GM21390 (cell line): Measurements from ENCODE around the gene RNASEH2A.
"Not testable (repeated sequence)": the region's sequence is repeated elsewhere in the genome, so short reads cannot be mapped to it uniquely, and the experiment has no call there.

Source experiments
- ATAC-seq: cut with Tn5 transposase; IDR thresholded peaks from one replicate; pipeline ENCODE4 v1.9.1; 2021; ENCODE audit not compliant: unreplicated experiment

RNASEH2A gene

DNA sequence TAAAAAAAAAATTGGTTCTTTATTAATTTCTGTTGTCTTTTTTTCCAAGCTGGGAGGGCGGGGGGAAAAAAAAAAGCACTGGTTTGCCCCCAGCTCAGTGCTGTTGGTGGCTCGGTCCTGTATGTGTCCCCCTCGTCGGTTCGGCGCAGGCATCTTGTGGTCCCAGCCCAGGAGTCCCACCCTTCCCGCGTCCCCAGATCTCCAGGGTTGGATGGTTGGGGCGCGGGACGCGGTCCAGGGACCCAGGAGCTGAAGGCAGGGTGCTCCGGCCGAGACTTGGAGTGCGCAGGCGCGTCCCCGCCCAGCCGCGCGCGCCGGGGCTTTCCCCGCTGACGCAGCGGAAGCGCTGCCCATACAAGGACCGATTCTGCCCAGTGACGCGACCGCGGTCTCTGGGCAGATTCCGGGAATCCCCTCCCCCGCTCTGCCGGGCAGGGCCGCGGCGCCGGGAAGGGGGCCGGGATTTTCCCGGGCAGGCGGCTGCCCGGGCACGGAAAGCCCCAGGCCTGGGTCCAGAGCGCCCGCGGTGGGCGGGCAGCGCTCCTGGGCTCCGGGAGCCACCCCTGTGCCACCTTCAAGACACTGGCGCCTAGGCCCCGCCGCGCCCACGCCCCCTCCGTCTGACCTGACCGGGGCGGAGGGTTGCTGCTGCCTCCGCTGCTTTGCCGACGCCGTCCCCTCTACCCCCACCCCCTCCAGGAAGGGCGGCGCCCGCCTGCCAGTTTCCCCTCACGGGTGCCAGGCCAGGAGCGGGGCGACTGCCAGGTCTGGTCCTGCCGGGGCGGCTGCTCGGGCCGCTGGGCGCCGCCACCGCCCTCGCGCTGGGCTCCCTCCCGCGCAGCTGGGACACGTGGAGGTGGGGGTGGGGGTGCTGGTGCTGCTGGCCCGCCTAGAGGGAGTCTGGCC is 12.8 kb upstream of the RNASEH2A start:
- peak; percentile 28 for ATAC-seq

DNA sequence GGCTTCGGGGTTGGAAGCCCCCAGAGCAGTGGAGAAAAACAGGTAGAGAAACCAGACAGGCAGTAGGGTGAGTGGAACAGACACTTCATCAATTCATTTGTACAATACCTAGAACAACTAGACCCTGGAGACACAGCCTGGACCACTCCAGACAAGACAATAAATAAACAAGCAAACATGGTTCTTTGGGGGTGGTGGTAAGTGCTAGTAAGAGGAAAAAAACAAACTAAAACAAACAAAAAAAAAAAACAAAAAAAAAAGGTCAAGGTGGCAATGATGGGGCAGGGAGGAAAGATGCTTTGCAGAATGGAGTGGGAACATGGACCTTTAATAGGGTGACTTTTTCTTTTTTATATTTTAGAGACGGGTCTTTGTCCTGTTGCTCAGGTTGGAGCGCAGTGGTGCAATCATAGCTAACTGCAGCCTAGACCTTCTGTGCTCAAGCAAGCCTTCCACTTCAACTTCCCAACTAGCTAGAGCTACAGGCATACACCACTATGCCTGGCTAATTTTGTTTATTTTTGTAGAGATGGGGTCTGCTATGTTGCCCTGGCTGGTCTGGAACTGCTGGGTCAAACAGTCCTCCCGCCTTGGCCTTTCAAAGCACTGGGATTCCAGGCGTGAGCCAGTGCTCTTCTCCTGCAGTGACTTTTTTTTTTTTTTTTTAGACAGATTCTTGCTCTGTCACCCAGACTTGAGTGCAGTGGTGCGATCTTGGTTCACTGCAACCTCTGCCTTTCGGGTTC is 12.0 kb upstream of the RNASEH2A start:
- no peak for ATAC-seq

DNA sequence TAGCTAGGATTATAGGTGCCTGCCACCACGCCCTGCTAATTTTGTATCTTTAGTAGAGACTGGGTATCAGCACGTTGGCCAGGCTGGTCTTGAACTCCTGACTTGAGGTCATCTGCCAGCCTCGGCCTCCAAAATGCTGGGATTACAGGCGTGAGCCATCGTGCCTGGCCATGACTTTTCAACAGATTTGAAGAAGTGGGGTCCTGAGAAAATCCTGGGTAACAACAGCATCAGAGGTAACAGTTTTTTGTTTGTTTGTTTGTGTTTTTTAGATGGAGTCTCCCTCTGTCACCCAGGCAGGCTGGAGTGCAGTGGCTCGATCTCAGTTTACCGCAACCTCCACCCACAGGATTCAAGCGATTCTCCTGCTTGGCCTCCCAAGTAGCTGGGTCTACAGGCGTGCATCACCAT is 11.4 kb upstream of the RNASEH2A start:
- ATAC-seq, result no peak

DNA sequence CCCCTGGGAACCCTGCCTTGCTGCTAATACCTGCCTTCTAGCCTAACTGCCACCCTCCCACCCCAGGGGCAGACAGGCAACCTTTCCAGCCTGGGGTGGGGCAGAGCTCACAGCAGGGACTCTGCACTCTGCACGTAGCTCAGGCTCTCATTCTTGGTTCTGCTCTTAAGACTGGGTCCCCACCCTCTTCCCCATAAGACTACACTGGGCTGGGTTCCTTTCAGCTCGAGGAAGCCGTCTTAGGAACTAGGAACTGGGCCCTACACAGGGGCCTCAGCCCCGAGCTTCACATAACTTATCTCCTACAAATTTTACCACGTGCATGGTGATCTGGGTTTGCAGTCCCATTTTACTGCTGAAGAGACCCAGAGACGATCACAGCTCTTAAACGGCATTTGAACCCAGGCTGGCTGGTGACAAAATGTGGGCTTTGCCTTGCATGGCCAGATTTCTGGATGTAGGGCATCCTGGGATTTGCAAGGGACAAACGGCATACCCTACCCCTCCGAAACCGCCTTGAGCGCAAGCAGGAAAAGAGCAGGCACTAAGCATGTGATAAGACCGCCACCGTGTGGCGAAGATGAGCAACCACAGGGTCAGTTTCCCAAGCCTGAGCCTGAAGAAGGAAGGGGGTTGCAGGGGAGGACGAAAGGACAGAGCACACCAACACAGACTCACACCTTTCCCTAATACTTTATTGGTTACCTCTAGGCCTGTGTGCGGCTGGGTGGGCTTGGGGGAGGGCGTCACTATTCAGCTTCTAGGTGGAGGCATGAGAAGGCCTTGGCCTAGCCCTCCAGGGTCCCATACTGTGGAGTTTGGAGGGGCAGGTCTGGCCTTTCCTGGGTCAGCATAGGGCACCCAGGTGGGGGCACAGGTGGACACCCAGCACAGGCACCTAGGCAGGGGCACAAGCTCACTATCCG is 10.0 kb upstream of the RNASEH2A start:
- no peak for ATAC-seq

DNA sequence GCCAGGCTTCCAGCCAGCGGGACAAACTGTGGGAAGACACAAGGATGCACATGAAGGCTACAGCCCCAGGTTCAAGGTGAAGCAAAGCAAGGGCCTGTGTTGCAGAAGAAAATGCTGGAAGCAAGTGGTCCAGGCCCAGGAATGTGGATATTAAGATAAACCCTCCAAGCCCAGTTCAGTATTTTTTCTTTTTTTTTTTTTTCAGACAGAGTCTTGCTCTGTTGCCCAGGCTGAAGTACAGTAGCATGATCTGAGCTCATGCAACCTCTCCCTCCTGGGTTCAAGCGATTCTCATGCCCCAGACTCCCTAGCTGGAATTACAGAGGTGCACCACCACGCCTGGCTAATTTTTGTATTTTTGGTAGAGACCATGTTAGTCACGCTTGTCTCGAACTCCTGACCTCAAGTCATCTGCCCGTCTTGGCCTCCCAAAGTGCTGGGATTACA is 9.2 kb upstream of the RNASEH2A start:
- no peak for ATAC-seq

DNA sequence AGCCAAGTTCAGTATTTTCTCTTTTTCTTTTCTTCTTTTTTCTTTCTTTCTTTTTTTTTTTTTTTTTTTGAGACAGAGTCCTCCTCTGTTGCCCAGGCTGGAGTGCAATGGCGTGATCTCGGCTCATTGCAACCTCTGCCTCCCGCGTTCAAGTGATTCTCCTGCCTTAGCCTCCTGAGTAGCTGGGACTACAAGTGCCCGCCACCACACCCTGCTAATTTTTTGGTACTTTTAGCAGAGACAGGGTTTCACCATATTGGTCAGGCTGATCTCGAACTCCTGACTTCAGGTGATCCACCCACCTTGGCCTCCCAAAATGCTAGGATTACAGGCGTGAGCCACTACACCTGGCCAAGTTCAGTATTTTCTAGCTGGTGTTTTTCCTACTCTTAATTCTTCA is 8.8 kb upstream of the RNASEH2A start:
- ATAC-seq, result not testable (repeated sequence)

DNA sequence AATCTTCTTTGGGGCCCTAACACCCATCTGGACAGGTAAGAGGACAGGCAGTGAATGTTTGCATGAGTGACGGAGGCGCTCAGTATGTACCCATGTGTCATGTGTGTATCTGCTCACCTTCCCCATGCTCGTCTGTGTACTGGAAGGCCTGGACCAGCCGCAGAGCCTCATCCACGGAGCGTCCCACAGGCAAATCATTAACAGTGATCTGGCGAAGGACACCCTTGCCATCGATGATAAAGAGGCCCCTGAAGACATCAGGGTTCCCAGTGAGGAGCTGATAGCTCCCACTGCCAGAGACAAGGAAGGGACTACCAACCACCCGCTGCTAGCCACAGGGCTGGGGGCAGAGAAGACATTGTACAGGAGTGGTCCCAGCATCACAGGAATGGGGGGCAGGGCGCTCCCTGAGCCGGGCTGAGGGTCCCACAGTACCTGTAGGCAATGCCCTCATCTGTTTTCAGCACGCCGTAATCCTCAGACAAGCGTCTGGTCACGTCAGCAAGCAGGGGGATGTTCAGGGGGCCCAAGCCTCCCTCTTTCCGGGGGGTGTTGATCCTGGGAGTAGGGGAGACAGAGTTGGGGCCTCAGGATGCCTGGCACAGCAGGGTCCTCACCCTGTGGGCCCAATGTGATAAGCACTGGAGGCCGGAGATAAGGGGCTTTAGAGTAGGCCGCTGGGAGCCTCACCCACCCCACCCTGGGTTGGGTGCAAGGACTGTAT is 6.5 kb upstream of the RNASEH2A start:
- ATAC-seq, result no peak

DNA sequence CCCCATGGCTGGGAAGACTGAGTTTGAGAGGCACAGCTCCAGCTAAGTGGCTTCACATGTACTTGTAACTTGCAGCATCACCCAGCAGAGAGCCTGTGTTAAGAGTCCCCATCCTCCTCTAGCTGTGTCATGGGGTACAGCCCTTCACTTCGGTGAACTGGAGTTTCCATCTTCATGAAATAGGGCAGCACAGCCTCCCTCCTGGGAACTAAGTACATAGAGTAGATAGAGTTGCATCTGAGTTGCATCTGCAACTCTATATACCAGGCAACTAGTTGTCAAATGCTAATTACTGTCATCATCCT is 6.0 kb upstream of the RNASEH2A start:
- no peak for ATAC-seq

DNA sequence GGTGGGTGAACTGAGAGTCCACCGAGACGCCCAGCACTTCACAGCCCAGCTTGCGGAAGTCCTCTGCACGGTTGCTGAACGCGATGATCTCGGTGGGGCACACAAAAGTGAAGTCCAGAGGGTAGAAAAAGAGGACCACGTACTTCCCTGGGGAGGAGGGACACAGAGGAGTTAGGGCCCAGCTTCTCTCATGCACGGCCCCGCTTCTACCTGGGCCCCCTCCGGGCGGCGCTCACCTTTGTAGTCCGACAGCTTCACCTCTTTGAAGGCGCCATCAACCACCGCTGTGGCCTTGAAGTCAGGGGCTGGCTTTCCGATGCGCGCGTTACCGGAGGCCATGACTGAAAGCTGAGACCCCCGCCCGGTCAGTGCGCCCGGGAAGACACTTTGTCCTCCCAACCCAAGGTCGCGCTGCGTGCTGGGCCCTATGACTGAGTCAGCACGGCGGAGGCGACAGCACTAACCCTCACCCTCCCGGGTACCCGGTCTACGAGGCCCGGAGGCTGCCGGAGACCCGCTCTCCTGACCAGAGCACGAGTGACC is 5.4 kb upstream of the RNASEH2A start:
- no peak for ATAC-seq

DNA sequence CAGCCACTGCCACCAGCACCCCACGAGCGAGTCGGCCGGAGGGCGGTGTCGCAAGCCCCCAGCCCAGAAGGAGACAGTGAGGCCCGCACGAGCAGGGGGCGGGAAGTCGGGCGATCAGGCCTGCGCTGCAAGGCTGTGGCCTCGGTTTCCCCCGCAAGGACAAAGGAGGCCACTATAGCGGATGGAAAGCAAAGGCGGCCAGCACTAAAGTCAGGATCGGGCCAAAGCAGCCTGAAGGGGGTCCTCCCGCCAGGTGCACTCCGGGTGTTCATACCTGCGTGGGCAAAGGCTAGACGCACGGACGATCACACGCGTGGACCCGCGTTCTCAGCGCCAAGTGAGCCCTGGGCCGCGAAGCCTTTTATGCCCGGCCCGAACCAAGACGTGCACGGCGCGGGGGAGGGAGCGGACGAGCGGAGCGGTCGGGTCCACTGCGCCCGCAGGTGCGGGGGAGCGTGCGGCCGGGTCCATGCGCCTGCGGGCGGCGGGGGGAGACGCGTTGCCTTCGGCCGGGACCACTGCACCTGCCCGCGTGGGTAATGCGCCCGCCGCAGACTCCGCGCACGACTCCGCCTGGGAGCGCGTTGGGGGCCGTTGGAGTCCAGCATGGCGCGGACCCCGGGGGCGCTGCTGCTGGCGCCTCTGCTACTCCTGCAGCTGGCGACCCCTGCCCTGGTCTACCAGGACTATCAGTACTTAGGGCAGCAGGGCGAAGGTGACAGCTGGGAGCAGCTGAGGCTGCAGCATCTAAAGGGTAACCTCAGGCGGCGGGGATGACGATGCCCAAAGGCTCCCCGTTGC is 4.7 kb upstream of the RNASEH2A start, which contains the start of the genes PRDX2 and THSD8:
TSS of gene PRDX2 (minus strand) at position 335 of the 801 bp plus-strand sequence. CDS start 539 bp downstream, outside the sequence.
TSS of gene THSD8 (plus strand) at position 604 of the 801 bp plus-strand sequence. CDS start at position 607, 3 bp downstream.
- ATAC-seq, result no peak

DNA sequence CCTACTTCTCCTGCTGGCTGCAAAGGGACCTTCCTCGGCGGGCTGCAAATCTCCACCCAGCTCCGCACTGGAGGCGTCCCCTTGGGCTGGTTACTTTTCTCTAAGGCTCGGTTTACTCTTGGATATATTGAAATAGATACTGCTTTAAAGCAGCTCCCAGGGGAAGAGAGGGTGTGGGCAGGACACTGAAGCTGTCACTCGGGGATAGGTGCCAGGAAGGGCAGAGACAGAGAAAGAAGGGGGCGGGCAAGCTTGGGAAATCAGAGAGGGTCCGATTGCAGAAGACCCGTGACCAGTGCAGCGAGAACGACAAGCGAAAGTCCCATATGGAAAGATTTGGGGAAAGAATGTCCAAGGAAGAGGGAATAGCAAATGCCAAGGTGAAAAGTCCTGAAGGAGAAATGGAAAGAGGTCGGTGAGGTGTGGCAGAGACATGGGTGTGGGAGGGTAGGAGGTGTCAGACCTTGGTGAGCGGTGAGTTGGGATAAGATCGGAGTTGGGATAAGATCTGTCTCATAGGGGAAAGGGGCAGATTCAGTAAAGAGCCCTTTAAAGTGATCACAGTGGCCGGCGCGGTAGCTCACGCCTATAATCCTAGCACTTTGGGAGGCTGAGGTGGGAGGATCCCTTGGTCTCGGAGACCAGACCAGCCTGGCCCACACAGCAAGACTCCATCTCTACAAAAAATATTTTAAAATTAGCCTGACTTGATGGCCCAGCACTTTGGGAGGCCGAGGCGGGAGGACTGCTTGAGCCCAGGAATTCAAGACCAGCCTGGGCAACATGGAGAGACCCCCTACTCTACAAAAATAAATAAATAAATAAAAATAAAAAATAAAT is 3.9 kb upstream of the RNASEH2A start:
- ATAC-seq, result no peak

DNA sequence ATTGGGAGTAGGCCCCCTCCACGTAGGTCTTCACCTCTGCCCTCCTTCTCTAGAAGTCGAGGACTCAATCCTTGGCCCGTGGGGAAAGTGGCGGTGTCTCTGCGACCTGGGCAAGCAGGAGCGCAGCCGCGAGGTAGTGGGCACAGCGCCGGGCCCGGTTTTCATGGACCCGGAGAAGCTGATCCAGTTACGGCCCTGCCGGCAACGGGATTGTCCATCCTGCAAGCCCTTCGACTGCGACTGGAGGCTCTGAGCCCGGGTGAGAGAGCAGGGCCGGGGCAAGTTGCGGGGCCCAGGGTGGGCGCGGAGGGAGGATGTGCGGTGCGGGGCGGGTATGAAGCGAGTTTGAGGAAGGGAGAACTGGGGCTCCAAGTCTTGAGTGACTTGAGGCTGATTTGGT is 2.3 kb upstream of the RNASEH2A start:
- no peak for ATAC-seq

DNA sequence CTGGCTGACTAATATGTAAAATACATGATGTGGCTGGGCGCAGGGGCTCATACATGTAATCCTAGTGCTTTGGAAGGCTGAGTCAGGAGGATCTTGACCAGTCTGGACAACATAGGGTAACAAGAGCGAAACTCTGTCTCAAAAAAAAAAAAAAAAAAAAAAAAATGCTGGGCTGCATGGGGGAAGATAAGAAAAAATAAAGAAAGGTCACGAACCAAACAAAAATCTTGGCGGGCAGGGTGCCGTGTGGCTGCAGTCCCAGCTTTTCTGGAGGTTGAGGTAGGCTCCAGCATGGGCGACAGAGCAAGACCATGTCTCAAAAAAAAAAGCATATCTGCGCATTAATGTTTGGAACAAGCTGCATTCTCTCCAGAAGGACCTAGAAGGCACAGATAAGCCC is 8.7 kb downstream of the RNASEH2A start:
- no peak for ATAC-seq

DNA sequence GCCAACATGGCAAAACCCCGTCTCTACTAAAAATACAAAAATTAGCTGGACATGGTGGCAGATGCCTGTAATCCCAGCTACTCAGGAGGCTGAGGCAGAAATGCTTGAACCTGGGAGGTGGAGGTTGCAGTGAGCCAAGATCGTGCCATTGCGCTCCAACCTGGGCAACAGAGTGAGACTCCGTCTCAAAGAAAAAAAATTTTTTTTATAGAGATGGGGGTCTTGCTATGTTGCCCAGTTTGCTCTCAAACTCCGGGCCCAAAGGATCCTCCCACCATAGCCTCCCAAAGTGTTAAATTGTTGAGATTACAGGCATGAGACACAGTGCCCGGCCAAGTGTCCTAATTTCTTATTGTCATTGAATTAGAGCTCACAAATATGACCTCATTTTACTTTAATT is 10.8 kb downstream of the RNASEH2A start:
- ATAC-seq, result not testable (repeated sequence)

DNA sequence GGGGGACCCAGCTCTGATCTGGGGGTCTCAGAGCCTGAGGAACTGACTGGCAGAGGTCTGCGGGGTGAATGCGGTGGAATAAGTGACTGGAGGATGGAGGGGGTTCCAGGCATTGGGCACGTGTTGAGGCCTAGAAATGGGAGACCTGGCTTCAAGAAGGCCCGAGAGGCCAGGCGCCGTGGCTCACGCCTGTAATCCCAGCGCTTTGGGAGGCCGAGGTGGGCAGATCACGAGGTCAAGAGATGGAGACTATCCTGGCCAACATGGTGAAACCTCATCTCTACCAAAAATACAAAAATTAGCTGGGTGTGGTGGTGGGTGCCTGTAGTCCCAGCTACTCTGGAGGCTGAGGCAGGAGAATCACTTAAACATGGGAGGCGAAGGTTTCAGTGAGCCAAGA is 11.4 kb downstream of the RNASEH2A start:
- ATAC-seq, result not testable (repeated sequence)

DNA sequence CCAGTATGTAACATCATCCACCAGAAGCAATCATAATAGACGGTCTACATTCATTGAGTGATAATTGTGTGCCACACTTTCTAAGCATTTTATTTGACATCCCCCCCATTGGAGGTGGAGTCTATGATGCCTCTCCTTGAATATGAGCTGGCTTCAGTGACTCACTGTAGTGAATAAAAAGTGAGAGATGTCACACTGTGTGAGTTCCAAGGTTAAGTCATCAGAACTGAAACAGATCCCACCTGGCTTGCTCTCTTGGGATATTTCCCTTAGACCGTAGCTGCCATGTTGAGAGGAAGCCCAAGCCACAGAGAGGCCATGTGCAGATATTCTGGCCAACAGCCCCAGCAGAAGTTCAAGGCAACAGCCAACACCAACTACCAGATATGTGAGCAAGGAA is 15.4 kb downstream of the RNASEH2A start:
- no peak for ATAC-seq

DNA sequence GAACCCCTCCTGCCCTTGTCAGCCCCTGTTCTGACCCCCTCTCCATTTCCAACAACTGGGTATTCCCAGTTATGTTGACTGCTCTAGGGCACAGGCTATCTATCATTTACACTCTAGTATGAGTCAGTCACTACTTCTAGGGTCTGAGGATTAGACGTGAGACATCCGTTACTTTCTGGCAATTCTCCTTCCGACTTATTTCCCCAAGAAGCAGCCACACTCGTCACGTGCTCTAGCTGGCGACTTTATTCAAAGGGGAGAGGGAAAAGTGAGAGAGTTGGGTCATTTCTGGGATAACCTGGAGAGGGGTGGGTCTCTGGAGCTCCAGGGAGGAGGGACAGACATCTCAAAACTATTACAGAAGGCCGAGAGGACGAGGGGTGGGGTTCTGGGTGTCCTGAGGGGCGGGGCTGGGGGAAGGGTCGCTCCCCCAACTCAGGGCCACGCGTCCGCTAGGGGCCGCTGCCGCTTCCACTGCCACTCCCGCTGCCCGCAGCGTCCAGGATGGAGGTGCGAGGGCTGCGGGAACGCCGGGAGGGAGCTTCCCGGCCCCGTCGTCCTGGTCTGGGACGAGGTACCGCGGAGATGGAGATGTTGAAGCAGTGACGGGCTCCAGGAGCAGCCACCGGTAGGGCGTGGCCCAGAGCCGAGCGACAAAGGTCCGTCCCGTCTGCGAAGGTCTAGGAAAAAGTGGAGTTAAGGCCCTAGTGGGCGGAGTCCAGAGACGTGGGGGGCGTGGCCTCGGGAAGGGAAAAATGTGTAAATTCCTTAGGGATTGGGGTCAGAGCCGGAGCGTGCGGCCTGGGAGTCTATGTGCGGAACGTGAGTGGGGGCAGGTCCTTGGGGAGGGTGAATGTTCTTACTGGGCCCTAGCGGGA is 19.1 kb downstream of the RNASEH2A start:
- no peak for ATAC-seq
